ENCODE data around the gene NRXN3.

The NRXN3 gene

DNA sequence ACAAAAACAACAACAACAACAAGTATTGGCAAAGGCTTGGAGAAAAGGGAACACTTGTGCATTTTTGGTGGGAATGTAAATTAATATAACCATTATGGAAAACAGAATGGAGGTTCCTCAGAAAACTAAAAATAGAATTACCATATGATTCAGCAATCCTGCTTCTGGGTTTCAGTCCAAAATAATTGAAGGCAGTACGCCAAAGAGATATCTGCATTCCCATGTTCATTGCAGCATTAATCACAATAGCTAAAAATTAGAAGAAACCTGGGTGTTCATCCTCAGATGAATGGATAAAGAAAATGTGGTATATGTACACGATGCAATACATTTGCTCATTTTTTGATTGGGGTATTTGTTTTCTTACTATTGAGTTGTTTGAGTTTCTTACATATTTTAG, 813.0 kb downstream of the NRXN3 start:
- Histone ChIP-seq H3K79me2 (ENCODE audit: control insufficient read depth, insufficient read depth, low read length, unreplicated experiment) (no peaks in the 10 kb centered on the region), H3K27me3 (ENCODE audit: insufficient read depth, low read length) (no peaks in the 10 kb centered on the region), H3K4me1 (ENCODE audit: control insufficient read depth, insufficient read depth, low read length, unreplicated experiment) (peaks cover 10% of the 10 kb centered on the region), H3K27ac (ENCODE audit: low read depth, low read length) (no peak overlapping the region), H2AFZ (ENCODE audit: low read length, unreplicated experiment) (no peak overlapping the region), H3K4me3 (ENCODE audit: low read depth, low read length) (no peak overlapping the region), H3K36me3 (ENCODE audit: insufficient read depth, low read length) (no peaks in the 10 kb centered on the region)

DNA sequence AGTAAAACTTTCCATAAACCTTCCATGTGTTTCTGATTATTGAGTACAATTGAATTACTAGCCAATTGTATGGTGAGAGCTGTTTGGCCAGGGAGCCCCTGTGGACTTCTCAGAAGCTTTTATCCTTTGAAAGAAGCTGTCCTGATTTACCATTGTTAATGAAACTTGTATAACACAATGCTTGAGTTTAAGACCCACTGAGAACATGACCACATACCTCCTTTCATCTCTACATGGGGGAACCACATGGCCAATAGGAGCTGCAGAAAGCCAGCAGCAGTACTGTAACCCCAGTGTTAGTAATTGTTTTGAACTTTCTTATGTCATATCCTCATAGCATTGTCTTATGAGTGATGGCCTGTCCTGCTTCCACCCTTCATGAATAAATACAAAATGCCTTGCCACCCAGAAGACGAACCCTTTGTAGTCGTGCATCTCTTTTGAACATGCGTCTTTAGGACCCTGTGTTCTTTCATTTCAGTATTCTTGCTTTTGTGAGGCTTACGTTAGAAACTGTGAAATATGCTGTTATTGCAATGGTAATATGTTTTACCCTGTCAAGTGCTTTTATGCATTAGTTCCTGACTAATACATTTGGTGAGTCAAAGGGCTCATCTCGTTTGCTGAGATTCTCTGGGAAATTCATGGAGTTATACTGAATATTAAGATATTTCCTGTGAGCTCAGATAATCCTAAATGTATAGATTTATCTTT, 815.7 kb downstream of the NRXN3 start:
- no peaks in the 10 kb centered on the region for H3K27me3 ChIP-seq (ENCODE audit: insufficient read depth, low read length)
- H3K27ac ChIP-seq (ENCODE audit: low read depth, low read length): no peak overlapping the region
- H3K4me1 ChIP-seq (ENCODE audit: control insufficient read depth, insufficient read depth, low read length, unreplicated experiment): peaks cover 10% of the 10 kb centered on the region
- H3K79me2 ChIP-seq (ENCODE audit: control insufficient read depth, insufficient read depth, low read length, unreplicated experiment): no peaks in the 10 kb centered on the region
- H2AFZ ChIP-seq (ENCODE audit: low read length, unreplicated experiment): no peak overlapping the region
- H3K36me3 ChIP-seq (ENCODE audit: insufficient read depth, low read length): no peaks in the 10 kb centered on the region
- no peak overlapping the region for H3K4me3 ChIP-seq (ENCODE audit: low read depth, low read length)

DNA sequence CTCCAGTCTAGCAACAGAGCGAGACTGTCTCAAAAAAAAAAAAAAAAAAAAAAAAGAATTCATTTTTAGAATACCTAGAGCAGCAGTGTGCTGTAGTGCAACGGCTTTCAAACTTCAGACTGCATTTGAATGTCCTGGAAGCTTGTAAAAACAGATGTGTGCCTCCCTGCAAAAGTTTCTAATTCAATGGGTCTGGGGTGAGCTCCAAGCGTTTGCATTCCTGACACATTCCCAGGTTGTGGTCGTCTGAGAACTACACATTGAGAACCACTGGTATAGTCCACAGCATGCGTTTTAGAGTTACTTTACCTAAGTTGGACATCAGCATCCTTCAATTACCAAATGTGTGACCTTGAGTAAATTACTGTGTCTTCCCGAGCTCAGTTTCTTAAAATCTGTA, 816.8 kb downstream of the NRXN3 start:
- Histone ChIP-seq H3K27ac (ENCODE audit: low read depth, low read length) (no peak overlapping the region), H3K36me3 (ENCODE audit: insufficient read depth, low read length) (no peaks in the 10 kb centered on the region), H3K4me3 (ENCODE audit: low read depth, low read length) (no peak overlapping the region), H3K27me3 (ENCODE audit: insufficient read depth, low read length) (no peaks in the 10 kb centered on the region), H3K79me2 (ENCODE audit: control insufficient read depth, insufficient read depth, low read length, unreplicated experiment) (no peaks in the 10 kb centered on the region), H2AFZ (ENCODE audit: low read length, unreplicated experiment) (no peak overlapping the region), H3K4me1 (ENCODE audit: control insufficient read depth, insufficient read depth, low read length, unreplicated experiment) (peaks cover 10% of the 10 kb centered on the region)

DNA sequence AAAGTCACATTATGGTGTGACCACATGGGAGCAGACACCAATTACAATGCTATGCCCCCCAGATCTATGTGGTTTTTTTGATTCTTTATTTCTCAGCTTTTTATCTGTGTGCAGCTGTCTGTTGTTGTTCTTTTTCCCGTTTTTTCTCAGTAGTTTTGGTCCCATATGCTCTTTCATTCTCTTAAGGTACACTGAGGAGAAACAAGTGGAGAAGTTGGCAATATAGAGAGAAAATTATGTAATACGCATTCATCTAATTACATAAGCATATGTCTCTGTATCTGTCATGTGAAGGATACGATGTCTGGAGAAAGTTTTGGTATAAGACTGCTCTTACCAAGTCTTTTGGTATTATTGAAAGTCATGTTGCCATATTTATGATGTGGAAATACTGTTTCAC, 819.0 kb downstream of the NRXN3 start:
- Histone ChIP-seq H3K4me1 (ENCODE audit: control insufficient read depth, insufficient read depth, low read length, unreplicated experiment) (no peaks in the 10 kb centered on the region), H3K79me2 (ENCODE audit: control insufficient read depth, insufficient read depth, low read length, unreplicated experiment) (no peaks in the 10 kb centered on the region), H2AFZ (ENCODE audit: low read length, unreplicated experiment) (no peak overlapping the region), H3K27me3 (ENCODE audit: insufficient read depth, low read length) (no peaks in the 10 kb centered on the region), H3K27ac (ENCODE audit: low read depth, low read length) (no peak overlapping the region), H3K4me3 (ENCODE audit: low read depth, low read length) (no peak overlapping the region), H3K36me3 (ENCODE audit: insufficient read depth, low read length) (no peaks in the 10 kb centered on the region)

DNA sequence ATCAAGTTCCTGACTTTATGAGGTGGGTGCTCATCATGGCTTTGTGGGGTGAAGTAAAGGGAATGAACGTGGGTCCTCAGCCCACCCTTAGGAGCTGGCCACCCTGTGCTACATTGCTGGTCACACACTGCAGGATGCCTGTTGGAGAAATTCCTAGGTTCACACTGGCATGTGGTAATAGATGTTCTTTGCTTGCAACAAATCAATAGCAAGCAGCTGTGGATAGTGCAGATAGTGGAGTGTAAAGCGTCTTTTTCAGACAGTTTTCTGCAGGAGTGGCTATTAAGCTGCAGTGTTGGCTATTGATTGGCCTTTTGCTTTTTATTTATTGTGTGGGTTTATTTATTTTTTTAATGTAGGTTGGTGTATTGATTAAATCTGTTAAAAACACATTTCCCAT, 822.7 kb downstream of the NRXN3 start:
- Histone ChIP-seq H2AFZ (ENCODE audit: low read length, unreplicated experiment) (no peak overlapping the region), H3K79me2 (ENCODE audit: control insufficient read depth, insufficient read depth, low read length, unreplicated experiment) (no peaks in the 10 kb centered on the region), H3K36me3 (ENCODE audit: insufficient read depth, low read length) (no peaks in the 10 kb centered on the region), H3K27me3 (ENCODE audit: insufficient read depth, low read length) (no peaks in the 10 kb centered on the region), H3K4me1 (ENCODE audit: control insufficient read depth, insufficient read depth, low read length, unreplicated experiment) (no peaks in the 10 kb centered on the region), H3K27ac (ENCODE audit: low read depth, low read length) (no peak overlapping the region), H3K4me3 (ENCODE audit: low read depth, low read length) (no peak overlapping the region)

DNA sequence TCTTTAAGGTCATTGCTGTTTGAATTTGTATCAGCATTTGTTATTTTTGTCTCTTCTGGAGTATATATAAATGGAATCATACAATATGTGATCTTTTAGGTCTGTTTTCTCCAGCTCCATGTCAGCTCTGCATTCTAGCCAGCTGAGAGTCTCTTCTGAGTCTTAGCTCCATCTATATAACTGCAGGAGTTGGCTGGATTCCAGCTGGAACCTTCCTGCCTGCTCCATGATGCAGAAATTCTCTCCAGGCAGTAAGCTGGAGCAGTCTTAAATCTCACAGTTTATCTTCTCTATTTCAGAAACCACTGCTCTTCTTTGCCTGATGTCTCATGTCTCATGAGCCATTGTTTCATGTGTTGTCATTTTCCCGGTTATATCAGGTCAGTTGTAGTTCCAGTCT, 827.6 kb downstream of the NRXN3 start:
- Histone ChIP-seq H2AFZ (ENCODE audit: low read length, unreplicated experiment) (no peak overlapping the region), H3K79me2 (ENCODE audit: control insufficient read depth, insufficient read depth, low read length, unreplicated experiment) (no peaks in the 10 kb centered on the region), H3K4me3 (ENCODE audit: low read depth, low read length) (no peak overlapping the region), H3K27me3 (ENCODE audit: insufficient read depth, low read length) (no peaks in the 10 kb centered on the region), H3K27ac (ENCODE audit: low read depth, low read length) (no peak overlapping the region), H3K4me1 (ENCODE audit: control insufficient read depth, insufficient read depth, low read length, unreplicated experiment) (no peaks in the 10 kb centered on the region), H3K36me3 (ENCODE audit: insufficient read depth, low read length) (no peaks in the 10 kb centered on the region)

DNA sequence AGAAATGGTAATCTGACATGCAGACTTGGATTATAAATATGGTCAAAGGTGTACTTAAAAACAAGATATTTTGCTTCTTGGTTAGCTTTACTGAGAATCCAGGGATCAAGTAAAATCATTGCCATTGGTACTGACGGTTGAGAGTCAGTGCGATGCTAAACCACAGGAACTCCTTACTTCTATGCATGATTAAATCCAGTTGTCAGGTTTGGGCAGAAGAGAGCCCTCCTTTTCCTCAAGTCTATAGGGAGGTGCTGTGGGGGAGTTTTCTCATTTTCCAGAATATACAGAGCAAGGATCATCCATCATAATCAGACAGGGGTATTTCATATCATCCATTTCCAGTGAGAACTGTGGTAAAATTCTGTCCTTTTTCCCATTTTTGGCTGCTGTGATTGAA, 839.1 kb downstream of the NRXN3 start:
- no peak overlapping the region for H3K27ac ChIP-seq (ENCODE audit: low read depth, low read length)
- H3K4me1 ChIP-seq (ENCODE audit: control insufficient read depth, insufficient read depth, low read length, unreplicated experiment): peaks cover 18% of the 10 kb centered on the region
- no peaks in the 10 kb centered on the region for H3K36me3 ChIP-seq (ENCODE audit: insufficient read depth, low read length)
- no peaks in the 10 kb centered on the region for H3K79me2 ChIP-seq (ENCODE audit: control insufficient read depth, insufficient read depth, low read length, unreplicated experiment)
- H2AFZ ChIP-seq (ENCODE audit: low read length, unreplicated experiment): no peak overlapping the region
- H3K27me3 ChIP-seq (ENCODE audit: insufficient read depth, low read length): no peaks in the 10 kb centered on the region
- no peak overlapping the region for H3K4me3 ChIP-seq (ENCODE audit: low read depth, low read length)

DNA sequence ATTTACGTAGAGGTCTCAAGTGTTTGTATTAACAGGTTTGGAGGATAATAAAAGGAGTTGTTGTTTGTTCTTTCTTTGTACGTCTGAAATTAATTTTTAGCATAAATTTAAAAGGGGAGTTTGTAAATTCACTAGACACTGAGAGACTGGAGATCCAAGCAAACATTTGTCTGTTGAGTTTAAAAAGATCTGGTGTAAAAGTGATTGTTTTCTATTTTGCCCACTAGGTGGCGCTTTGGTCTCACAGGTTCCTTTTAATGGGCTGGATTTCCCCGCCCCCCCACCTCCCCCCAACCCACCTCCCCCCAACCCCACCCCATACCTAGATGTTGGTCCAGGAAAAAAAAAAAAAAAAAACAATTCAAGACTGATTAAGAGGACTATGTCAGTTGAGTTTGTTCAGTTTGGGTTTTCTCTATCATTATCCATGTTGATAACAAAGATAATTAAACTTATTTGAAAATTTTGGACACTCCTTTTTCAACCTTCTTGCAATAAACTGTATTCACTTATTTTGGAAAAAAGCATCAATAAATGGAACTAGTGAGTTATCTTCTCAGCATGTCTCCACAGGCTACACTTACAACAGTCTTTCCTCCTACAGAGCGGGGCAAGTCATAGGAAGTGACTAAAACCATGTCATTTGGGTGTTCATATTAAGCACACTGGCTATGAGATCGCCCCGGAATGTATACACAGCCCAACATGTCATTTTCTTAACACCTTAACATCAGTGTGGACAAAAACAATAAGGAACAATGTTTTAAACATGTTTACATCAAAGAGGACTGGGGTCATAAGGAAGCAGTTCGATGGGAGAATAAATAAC, 841.1 kb downstream of the NRXN3 start:
- H2AFZ ChIP-seq (ENCODE audit: low read length, unreplicated experiment): peak overlapping the region; percentile 74
- peak overlapping the region; percentile 54 for H3K4me3 ChIP-seq (ENCODE audit: low read depth, low read length)
- peaks cover 18% of the 10 kb centered on the region for H3K4me1 ChIP-seq (ENCODE audit: control insufficient read depth, insufficient read depth, low read length, unreplicated experiment)
- peak overlapping the region; percentile 88 for H3K27ac ChIP-seq (ENCODE audit: low read depth, low read length)
- no peaks in the 10 kb centered on the region for H3K27me3 ChIP-seq (ENCODE audit: insufficient read depth, low read length)
- H3K79me2 ChIP-seq (ENCODE audit: control insufficient read depth, insufficient read depth, low read length, unreplicated experiment): no peaks in the 10 kb centered on the region
- H3K36me3 ChIP-seq (ENCODE audit: insufficient read depth, low read length): no peaks in the 10 kb centered on the region

DNA sequence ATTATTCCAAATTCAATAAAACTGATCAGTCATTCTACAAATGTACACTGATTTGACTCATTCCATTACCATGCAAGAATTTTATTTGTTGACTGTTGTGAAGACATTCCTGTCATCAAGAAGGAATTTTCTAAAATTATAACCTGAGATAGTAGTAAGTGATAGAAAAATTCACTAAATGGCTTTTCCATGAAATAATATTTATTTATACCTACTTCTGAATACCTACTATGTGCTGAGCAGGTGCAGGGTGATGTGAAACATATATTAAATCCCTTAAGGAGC, 841.7 kb downstream of the NRXN3 start:
- no peaks in the 10 kb centered on the region for H3K27me3 ChIP-seq (ENCODE audit: insufficient read depth, low read length)
- H3K79me2 ChIP-seq (ENCODE audit: control insufficient read depth, insufficient read depth, low read length, unreplicated experiment): no peaks in the 10 kb centered on the region
- H3K4me3 ChIP-seq (ENCODE audit: low read depth, low read length): peak overlapping the region; percentile 54
- H2AFZ ChIP-seq (ENCODE audit: low read length, unreplicated experiment): peak overlapping the region; percentile 74
- H3K27ac ChIP-seq (ENCODE audit: low read depth, low read length): peak overlapping the region; percentile 88
- no peaks in the 10 kb centered on the region for H3K36me3 ChIP-seq (ENCODE audit: insufficient read depth, low read length)
- peaks cover 24% of the 10 kb centered on the region for H3K4me1 ChIP-seq (ENCODE audit: control insufficient read depth, insufficient read depth, low read length, unreplicated experiment)

DNA sequence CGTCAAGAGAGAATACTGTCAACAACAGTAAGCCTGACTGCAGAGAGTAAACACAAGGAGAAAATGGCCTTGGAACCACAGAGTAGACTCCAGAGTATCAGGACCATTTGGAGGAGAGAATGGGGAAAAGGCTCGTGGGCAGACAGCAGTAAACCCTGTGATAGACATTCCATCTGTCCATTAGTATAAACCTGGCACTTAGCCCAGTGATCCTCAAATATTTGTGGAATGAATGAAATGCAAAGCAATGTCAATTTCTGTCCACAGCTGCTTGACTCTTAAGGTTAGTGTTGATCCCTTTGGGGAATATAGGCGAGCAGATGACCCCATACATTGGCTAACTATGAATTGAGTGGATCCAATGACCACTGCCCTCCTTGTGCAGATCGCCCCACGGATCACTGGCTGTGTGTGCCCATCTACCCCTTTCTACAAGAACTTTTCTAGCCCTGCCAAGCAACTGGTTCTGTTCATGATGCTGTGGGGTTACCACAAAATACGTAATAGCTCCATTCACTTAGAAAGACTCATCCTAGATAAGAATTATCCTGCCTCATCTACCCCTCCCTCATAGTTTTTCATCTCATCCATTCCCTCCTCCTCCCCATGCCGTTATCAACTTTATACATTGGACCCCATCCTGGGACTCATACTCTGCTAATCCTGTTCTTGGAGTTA, 846.8 kb downstream of the NRXN3 start:
- peak overlapping the region; percentile 72 for H2AFZ ChIP-seq (ENCODE audit: low read length, unreplicated experiment)
- H3K79me2 ChIP-seq (ENCODE audit: control insufficient read depth, insufficient read depth, low read length, unreplicated experiment): no peaks in the 10 kb centered on the region
- H3K36me3 ChIP-seq (ENCODE audit: insufficient read depth, low read length): no peaks in the 10 kb centered on the region
- peaks cover 35% of the 10 kb centered on the region for H3K4me1 ChIP-seq (ENCODE audit: control insufficient read depth, insufficient read depth, low read length, unreplicated experiment)
- H3K27me3 ChIP-seq (ENCODE audit: insufficient read depth, low read length): no peaks in the 10 kb centered on the region
- peak overlapping the region; percentile 63 for H3K27ac ChIP-seq (ENCODE audit: low read depth, low read length)
- no peak overlapping the region for H3K4me3 ChIP-seq (ENCODE audit: low read depth, low read length)

DNA sequence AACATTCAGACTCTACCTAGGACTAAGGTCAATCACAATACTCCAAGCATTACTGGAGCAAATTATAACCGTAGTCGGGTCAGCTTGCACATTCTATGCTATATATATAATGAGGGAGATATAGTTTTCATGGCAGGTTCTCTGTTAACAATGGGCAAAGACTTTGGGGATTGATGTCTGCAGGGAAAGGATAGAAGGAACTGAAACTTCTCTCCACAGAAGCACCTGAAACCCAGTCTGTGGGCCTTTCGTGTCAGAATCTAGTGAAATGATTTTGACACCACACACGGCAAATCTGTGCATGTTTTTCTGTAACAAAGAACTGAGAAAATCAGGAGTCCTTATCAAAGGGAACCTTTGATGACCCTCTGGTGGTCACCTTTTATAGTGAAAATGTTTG, 847.4 kb downstream of the NRXN3 start:
- peaks cover 30% of the 10 kb centered on the region for H3K4me1 ChIP-seq (ENCODE audit: control insufficient read depth, insufficient read depth, low read length, unreplicated experiment)
- H3K36me3 ChIP-seq (ENCODE audit: insufficient read depth, low read length): no peaks in the 10 kb centered on the region
- H2AFZ ChIP-seq (ENCODE audit: low read length, unreplicated experiment): no peak overlapping the region
- no peaks in the 10 kb centered on the region for H3K27me3 ChIP-seq (ENCODE audit: insufficient read depth, low read length)
- no peak overlapping the region for H3K4me3 ChIP-seq (ENCODE audit: low read depth, low read length)
- H3K79me2 ChIP-seq (ENCODE audit: control insufficient read depth, insufficient read depth, low read length, unreplicated experiment): no peaks in the 10 kb centered on the region
- H3K27ac ChIP-seq (ENCODE audit: low read depth, low read length): peak overlapping the region; percentile 63

Measured in ACC112 (cell line).